Lung (tissue), 12 donors: Measurements from ENCODE around the gene LAMC2. TPM values are rescaled to one million over a fixed set of nuclear protein-coding genes. Genes with fewer than 3 reads are reported as not detected.
A peak's percentile ranks its signal among the peaks of the same experiment; 100 is the strongest.

Experiments
- ATAC-seq: fragments of 200-7000 bp; cut with Tn5 transposase; one replicate; pipeline ENCODE4 v1.9.1; 2020; ENCODE audit warnings: moderate number of reproducible peaks; ENCODE audit not compliant: insufficient read depth, low FRiP score
- DNase-seq, 3 donors: peaks; one replicate each; pipeline ENCODE4 v3.0.0-alpha.2; 2013 to 2017
- H3K27ac ChIP-seq, 2 donors: one replicate each; pipeline ENCODE4 v1.5.1; 2013; ENCODE audit warnings: mild to moderate bottlenecking in 2 of 2, moderate library complexity in 2 of 2, control low read depth in 1 of 2, inconsistent platforms in 1 of 2, low read depth in 1 of 2, low read length in 1 of 2
- H3K27me3 ChIP-seq, 3 donors: one replicate each; pipeline ENCODE4 v1.5.1; 2013; ENCODE audit warnings: low read length in 2 of 3; ENCODE audit not compliant: control insufficient read depth in 3 of 3, insufficient read depth in 3 of 3
- H3K36me3 ChIP-seq, 4 donors: one replicate each; pipeline ENCODE4 v1.5.1; 2013; ENCODE audit warnings: low read length in 4 of 4, mild to moderate bottlenecking in 1 of 4, moderate library complexity in 1 of 4; ENCODE audit not compliant: control insufficient read depth in 4 of 4, insufficient read depth in 4 of 4
- H3K4me1 ChIP-seq, 5 donors: one replicate each; pipeline ENCODE4 v1.5.1; 2013; ENCODE audit warnings: low read length in 5 of 5, mild to moderate bottlenecking in 2 of 5, moderate library complexity in 1 of 5; ENCODE audit not compliant: control insufficient read depth in 5 of 5, insufficient read depth in 5 of 5
- H3K4me3 ChIP-seq: one replicate; pipeline ENCODE4 v1.5.1; 2013; ENCODE audit warnings: mild to moderate bottlenecking, control low read depth, moderate library complexity
- H3K9ac ChIP-seq, 2 donors: one replicate each; pipeline ENCODE4 v1.5.1; 2013; ENCODE audit warnings: low read length in 2 of 2, control low read depth in 1 of 2; ENCODE audit not compliant: insufficient read depth in 1 of 2
- H3K9me3 ChIP-seq, 4 donors: one replicate each; pipeline ENCODE4 v1.5.1; 2013; ENCODE audit warnings: low read length in 3 of 4, mild to moderate bottlenecking in 1 of 4, moderate library complexity in 1 of 4; ENCODE audit not compliant: control insufficient read depth in 4 of 4, insufficient read depth in 3 of 4
- CTCF ChIP-seq: IDR thresholded peaks from 2 replicates; pipeline ENCODE4 v1.5.1; 2012; ENCODE audit warnings: mild to moderate bottlenecking; ENCODE audit errors: control extremely low read depth, extremely low read depth
- WGBS, 2 donors: extraction: QIAGEN DNeasy Blood & Tissue Kit; methylation state at CpG; one replicate each; pipeline ENCODE4 v1.1.7; 2013; 5-methylcytosine and 5-hydroxymethylcytosine counted together
- polyA plus RNA-seq, 2 donors: library from polyadenylated mRNA; stranded (reverse); fragments of 200-250 nt; gene quantifications; one replicate each; pipeline ENCODE4 v1.2.1, GENCODE V29; 2013
- total RNA-seq, 2 donors: library from RNA; depleted of rRNA in 1 of 2; stranded (reverse); fragments of >200 nt in 1 of 2; gene quantifications; one replicate each; pipeline ENCODE4 v1.2.1, GENCODE V29; 2014 to 2021
- donor health status: control.
- donor health status: control.
- donor health status: Bipolar disorder and iron deficiency.
- donor health status: healthy.
- donor health status: DM: yes; HTN: yes; CAD: no.

Gene LAMC2
- total and polyA plus RNA-seq, 4 donors: 13.7 to 63.1 (median 40.3) TPM

GRCh38 chr1:183244466-183244865, 58.4 kb downstream of the LAMC2 start:
- ATAC-seq (peak; percentile 55), DNase-seq (peak; percentile 28 to 74 (median 68))
- Histone ChIP-seq H3K27ac (peak overlapping the region in 1 of 2 donors; percentile 74), H3K36me3 (no peaks in the 10 kb centered on the region), H3K4me1 (peaks cover 0 to 5% (median 2%) of the 10 kb centered on the region in 5 donors), H3K27me3 (no peaks in the 10 kb centered on the region), H3K4me3 (no peak overlapping the region), H3K9ac (no peak overlapping the region), H3K9me3 (peaks cover 0 to 2% (median 0%) of the 10 kb centered on the region in 4 donors)
- TF ChIP-seq CTCF: no peak
- WGBS, 2 donors: 32 to 33% methylated on average over 1 of the region's 1 CpG

DNA sequence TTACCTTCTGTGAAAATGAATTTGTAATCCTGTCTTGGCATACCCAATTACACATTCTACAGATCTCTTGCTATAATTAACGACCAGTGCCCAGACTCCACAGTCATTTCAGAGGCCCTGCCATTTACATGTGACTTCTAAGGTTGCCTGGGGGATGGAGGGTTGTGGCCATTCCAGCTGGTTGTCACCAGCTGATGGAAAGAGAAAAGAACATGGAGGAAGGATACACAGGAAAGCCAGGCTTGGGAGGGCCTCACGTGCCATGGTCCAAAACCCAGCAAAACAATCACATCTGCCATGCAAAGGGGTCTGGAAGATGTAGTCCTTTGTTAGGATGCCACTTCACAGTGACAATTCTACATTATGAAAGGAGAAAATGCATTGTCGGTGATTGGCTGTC, 59.3 kb downstream of the LAMC2 start:
- no peak overlapping the region for H3K9ac ChIP-seq
- TF ChIP-seq CTCF: no peak
- no peak overlapping the region for H3K4me3 ChIP-seq
- DNase-seq (no peak), ATAC-seq (no peak)
- no peak overlapping the region for H3K27ac ChIP-seq
- WGBS, 2 donors: 87 to 96% methylated on average over 3 of the region's 3 CpGs
- H3K4me1 ChIP-seq: peaks cover 0 to 5% (median 2%) of the 10 kb centered on the region in 5 donors
- H3K27me3 ChIP-seq: no peaks in the 10 kb centered on the region
- H3K9me3 ChIP-seq: no peaks in the 10 kb centered on the region
- no peaks in the 10 kb centered on the region for H3K36me3 ChIP-seq

DNA sequence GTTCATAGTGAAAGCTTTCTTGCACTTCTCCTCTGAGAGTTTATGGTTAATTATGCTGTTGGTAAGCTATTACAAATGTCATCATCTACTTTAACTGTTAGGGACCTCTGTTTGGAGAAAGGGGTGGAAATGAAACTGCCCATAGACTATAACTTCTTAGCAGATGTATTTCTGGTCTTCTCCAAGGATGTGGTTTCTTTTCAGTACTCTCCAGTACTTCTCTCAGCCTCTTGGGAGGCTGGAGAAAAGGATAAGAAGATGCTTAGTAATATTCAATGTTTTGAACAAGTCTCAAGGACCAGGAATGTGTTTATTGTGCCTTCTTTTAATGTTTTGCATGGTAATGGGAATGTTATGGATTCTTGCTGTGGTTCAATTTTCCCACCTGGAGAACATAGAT, 60.4 kb downstream of the LAMC2 start:
- Histone ChIP-seq H3K9me3 (no peaks in the 10 kb centered on the region), H3K9ac (no peak overlapping the region), H3K27ac (no peak overlapping the region), H3K36me3 (no peaks in the 10 kb centered on the region), H3K27me3 (no peaks in the 10 kb centered on the region), H3K4me3 (no peak overlapping the region), H3K4me1 (peaks cover 0 to 5% (median 2%) of the 10 kb centered on the region in 5 donors)
- TF ChIP-seq CTCF: no peak
- DNase-seq (no peak), ATAC-seq (no peak)

GRCh38 chr1:183247066-183247465, 61.0 kb downstream of the LAMC2 start:
- DNase-seq: peak in 1 of 3 donors; percentile 16
- Histone ChIP-seq H3K27ac (no peak overlapping the region), H3K4me1 (peaks cover 0 to 5% (median 2%) of the 10 kb centered on the region in 5 donors), H3K9me3 (no peaks in the 10 kb centered on the region), H3K9ac (no peak overlapping the region), H3K36me3 (no peaks in the 10 kb centered on the region), H3K4me3 (no peak overlapping the region), H3K27me3 (no peaks in the 10 kb centered on the region)
- WGBS, 2 donors: 90 to 91% methylated on average over 11 of the region's 11 CpGs
- TF ChIP-seq CTCF: no peak
- no peak for ATAC-seq
